IgD-negative memory B cell (primary cell): ENCODE measurements around the gene CXXC5. TPM values are rescaled to one million over a fixed set of nuclear protein-coding genes. Genes with fewer than 3 reads are reported as not detected.

Source experiments
- H3K27ac Mint-ChIP-seq, 3 donors: one replicate each; pipeline ENCODE4 v1.8.0; 2020 to 2022; ENCODE audit warnings: mild to moderate bottlenecking in 3 of 3, mixed read lengths in 3 of 3, moderate library complexity in 1 of 3
- H3K27me3 Mint-ChIP-seq: one replicate; pipeline ENCODE4 v1.8.0; 2021; ENCODE audit warnings: mixed read lengths
- H3K36me3 Mint-ChIP-seq: one replicate; pipeline ENCODE4 v1.8.0; 2020; ENCODE audit warnings: mild to moderate bottlenecking, mixed read lengths
- H3K4me1 Mint-ChIP-seq, 3 donors: one replicate each; pipeline ENCODE4 v1.8.0; 2020 to 2022; ENCODE audit warnings: mixed read lengths in 3 of 3, mild to moderate bottlenecking in 1 of 3
- H3K4me3 Mint-ChIP-seq, 4 donors: one replicate each; pipeline ENCODE4 v1.8.0; 2020 to 2022; ENCODE audit warnings: mild to moderate bottlenecking in 4 of 4, mixed read lengths in 4 of 4, moderate library complexity in 3 of 4
- H3K9me3 Mint-ChIP-seq, 3 donors: one replicate each; pipeline ENCODE4 v1.8.0; 2020 to 2021; ENCODE audit warnings: mixed read lengths in 3 of 3, mild to moderate bottlenecking in 1 of 3
- polyA plus RNA-seq: library from polyadenylated mRNA; unstranded; fragments of 300-500 nt; fragmentation: Illumina TruSeq; gene quantifications from one replicate; pipeline ENCODE4 v1.2.3, GENCODE V29; 2021

CXXC5 gene
- polyA plus RNA-seq, 1 donor from 2014 or later, result 447 TPM

GRCh38 chr5:139670369-139671095 is 22.4 kb downstream of the CXXC5 start:
- peaks cover 27 to 62% (median 49%) of the 10 kb centered on the region in 3 donors for H3K4me1 Mint-ChIP-seq
- no peaks in the 10 kb centered on the region for H3K9me3 Mint-ChIP-seq
- H3K4me3 Mint-ChIP-seq, result peak overlapping the region; percentile 77 to 98 (median 90)
- no peaks in the 10 kb centered on the region for H3K27me3 Mint-ChIP-seq
- peaks cover 1% of the 10 kb centered on the region for H3K36me3 Mint-ChIP-seq
- H3K27ac Mint-ChIP-seq, result peak overlapping the region; percentile 86 to 98 (median 94)

- peaks cover 27 to 57% (median 42%) of the 10 kb centered on the region in 3 donors for H3K4me1 Mint-ChIP-seq
- no peaks in the 10 kb centered on the region for H3K27me3 Mint-ChIP-seq
- H3K27ac Mint-ChIP-seq, result peak overlapping the region; percentile 86 to 98 (median 94)
- H3K36me3 Mint-ChIP-seq, result peaks cover 1% of the 10 kb centered on the region
- no peaks in the 10 kb centered on the region for H3K9me3 Mint-ChIP-seq
- peak overlapping the region; percentile 79 to 98 (median 90) for H3K4me3 Mint-ChIP-seq
Measured at GRCh38 chr5:139671096-139671841, 23.1 kb downstream of the CXXC5 start.

DNA sequence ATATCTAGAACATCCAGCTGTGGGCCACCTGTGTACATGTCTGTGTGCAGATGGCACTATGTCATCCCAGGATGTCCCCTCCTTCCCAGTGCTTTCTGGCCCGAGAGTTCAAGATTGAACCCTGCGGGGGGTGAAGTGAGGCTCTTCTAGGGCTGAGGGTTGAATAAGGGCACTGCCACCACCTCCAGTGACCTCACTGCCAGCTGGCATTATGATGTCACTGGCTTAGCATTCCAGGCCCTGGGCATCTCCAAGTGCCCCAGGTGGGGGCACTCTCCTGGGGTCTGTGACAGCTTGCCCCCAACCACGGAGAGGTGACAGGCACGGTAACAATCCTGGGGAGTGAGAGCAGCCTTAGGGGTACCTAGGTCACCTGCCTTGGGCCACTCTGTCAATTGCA is 27.1 kb downstream of the CXXC5 start:
- H3K27me3 Mint-ChIP-seq, result no peaks in the 10 kb centered on the region
- H3K27ac Mint-ChIP-seq, result peak overlapping the region in 2 of 3 donors; percentile 7 to 83

DNA sequence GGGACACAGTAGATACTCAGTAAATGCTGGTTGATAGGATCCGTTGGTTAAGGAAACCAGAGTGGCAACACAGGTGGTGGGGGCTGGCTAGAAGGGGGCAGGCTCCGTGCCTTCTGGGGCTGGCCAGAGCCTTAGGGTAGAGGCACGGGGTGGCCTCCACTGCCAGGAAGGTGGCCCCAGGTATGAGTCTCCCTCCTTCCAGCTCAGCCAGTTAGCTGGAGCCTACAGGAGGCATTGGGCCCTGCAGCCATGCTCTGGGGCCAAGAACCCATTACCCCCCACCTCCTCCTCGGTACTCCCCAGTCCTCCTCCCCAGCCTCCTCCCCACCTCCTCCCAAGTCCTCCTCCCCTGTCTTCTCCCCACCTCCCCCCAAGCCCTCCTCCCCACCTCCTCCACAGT is 27.7 kb downstream of the CXXC5 start:
- Mint-ChIP-seq H3K27me3 (no peaks in the 10 kb centered on the region), H3K4me1 (peaks cover 15 to 37% (median 25%) of the 10 kb centered on the region in 3 donors), H3K9me3 (no peaks in the 10 kb centered on the region), H3K4me3 (peak overlapping the region in 1 of 4 donors; percentile 55), H3K36me3 (peaks cover 1% of the 10 kb centered on the region), H3K27ac (peak overlapping the region in 2 of 3 donors; percentile 7 to 83)

More for the DNA sequence above, 27.1 kb downstream of the CXXC5 start:
- peaks cover 21 to 42% (median 30%) of the 10 kb centered on the region in 3 donors for H3K4me1 Mint-ChIP-seq
- H3K4me3 Mint-ChIP-seq, result peak overlapping the region in 1 of 4 donors; percentile 55
- H3K36me3 Mint-ChIP-seq, result peaks cover 1% of the 10 kb centered on the region
- no peaks in the 10 kb centered on the region for H3K9me3 Mint-ChIP-seq

DNA sequence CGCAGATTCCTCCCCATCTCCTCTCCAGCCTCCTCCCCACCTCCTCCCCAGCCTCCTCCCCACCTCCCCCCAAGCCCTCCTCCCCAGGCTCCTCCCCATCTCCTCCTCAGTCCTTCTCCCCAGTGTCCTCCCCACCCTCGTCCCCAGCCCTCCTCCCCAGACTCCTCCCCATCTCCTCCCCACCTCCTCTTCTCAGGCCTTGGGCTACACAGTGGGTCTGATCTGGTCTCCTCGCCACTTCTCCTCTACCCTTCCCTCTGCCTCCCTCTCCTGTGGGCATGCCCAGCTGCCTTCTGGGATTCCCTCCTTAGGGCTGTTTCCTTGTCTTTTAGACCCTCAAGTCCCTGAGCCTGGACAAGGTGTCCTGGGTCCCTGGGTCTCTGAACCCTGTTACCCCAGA is 28.3 kb downstream of the CXXC5 start:
- H3K9me3 Mint-ChIP-seq, result no peaks in the 10 kb centered on the region
- peaks cover 15 to 35% (median 25%) of the 10 kb centered on the region in 3 donors for H3K4me1 Mint-ChIP-seq
- H3K4me3 Mint-ChIP-seq, result peak overlapping the region in 2 of 4 donors; percentile 58 to 76
- no peaks in the 10 kb centered on the region for H3K27me3 Mint-ChIP-seq
- peak overlapping the region in 2 of 3 donors; percentile 78 to 94 for H3K27ac Mint-ChIP-seq
- peaks cover 1% of the 10 kb centered on the region for H3K36me3 Mint-ChIP-seq

- H3K4me3 Mint-ChIP-seq, result peak overlapping the region in 1 of 4 donors; percentile 51
- H3K4me1 Mint-ChIP-seq, result peaks cover 10 to 33% (median 20%) of the 10 kb centered on the region in 3 donors
- no peaks in the 10 kb centered on the region for H3K36me3 Mint-ChIP-seq
- H3K27ac Mint-ChIP-seq, result peak overlapping the region; percentile 78 to 94 (median 81)
- no peaks in the 10 kb centered on the region for H3K9me3 Mint-ChIP-seq
- H3K27me3 Mint-ChIP-seq, result no peaks in the 10 kb centered on the region
Measured at GRCh38 chr5:139676951-139677735, 29.0 kb downstream of the CXXC5 start.

GRCh38 chr5:139677736-139678613 is 29.8 kb downstream of the CXXC5 start:
- peak overlapping the region in 2 of 3 donors; percentile 78 to 94 for H3K27ac Mint-ChIP-seq
- peak overlapping the region in 1 of 4 donors; percentile 51 for H3K4me3 Mint-ChIP-seq
- H3K4me1 Mint-ChIP-seq, result peaks cover 11 to 30% (median 15%) of the 10 kb centered on the region in 3 donors
- no peaks in the 10 kb centered on the region for H3K9me3 Mint-ChIP-seq
- H3K36me3 Mint-ChIP-seq, result no peaks in the 10 kb centered on the region
- H3K27me3 Mint-ChIP-seq, result no peaks in the 10 kb centered on the region

DNA sequence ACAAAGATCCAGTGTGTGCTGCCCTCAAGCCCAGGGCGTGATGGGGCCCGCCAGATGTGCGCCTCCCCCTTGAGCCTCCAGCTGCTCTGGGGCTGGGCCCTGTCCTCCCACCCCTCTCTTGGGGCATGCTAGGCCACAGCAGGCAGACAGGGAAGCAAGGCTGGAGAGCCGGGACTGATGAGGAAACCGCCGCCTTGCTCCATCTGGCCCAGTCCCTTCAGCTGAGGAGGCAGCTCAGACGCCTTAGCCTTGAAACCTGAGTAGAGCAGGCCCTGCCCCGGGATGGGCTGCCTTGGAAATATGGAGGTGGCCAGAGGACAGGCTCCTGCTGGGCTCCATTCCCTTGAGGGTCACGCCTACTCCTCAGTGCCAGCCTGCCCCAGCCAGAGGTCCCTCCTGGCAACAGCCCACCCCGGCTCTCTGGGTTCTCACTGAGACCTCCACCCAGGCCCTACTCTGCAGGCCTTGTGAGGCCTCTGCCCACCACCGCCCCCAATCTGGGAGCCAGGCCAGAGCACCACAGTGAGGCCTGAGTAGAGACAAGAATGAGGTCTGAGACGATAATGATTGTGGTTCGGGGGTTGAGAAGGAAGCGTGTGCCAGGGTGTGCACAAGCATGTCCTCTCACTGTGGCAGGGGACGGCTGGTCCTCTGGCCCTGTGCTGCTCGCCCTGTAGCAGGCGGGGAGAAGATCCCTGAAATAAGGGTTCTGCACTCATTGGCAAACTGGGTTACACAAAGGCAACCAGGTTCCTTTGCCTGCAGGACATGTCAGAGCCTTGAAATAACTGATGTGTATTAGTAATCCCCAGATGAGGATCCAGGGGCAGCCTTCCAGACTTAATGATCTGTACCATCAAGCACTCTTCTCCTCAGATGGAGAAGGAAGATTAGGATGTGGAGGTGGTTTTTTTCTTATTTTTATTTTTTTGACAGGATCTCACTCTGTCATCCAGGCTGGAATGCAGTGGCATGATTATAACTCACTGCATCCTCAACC is 30.9 kb downstream of the CXXC5 start:
- H3K4me1 Mint-ChIP-seq, result peaks cover 16 to 33% (median 23%) of the 10 kb centered on the region in 3 donors
- H3K9me3 Mint-ChIP-seq, result no peaks in the 10 kb centered on the region
- no peaks in the 10 kb centered on the region for H3K36me3 Mint-ChIP-seq
- peak overlapping the region in 2 of 3 donors; percentile 31 to 55 for H3K27ac Mint-ChIP-seq
- H3K4me3 Mint-ChIP-seq, result no peak overlapping the region
- H3K27me3 Mint-ChIP-seq, result no peaks in the 10 kb centered on the region

DNA sequence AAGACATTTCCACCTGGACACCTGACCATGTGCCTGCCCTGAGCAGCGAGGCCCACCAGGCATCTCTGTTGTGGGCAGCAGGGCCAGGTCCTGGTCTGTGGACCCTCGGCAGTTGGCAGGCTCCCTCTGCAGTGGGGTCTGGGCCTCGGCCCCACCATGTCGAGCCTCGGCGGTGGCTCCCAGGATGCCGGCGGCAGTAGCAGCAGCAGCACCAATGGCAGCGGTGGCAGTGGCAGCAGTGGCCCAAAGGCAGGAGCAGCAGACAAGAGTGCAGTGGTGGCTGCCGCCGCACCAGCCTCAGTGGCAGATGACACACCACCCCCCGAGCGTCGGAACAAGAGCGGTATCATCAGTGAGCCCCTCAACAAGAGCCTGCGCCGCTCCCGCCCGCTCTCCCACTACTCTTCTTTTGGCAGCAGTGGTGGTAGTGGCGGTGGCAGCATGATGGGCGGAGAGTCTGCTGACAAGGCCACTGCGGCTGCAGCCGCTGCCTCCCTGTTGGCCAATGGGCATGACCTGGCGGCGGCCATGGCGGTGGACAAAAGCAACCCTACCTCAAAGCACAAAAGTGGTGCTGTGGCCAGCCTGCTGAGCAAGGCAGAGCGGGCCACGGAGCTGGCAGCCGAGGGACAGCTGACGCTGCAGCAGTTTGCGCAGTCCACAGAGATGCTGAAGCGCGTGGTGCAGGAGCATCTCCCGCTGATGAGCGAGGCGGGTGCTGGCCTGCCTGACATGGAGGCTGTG is 32.4 kb downstream of the CXXC5 start:
- no peaks in the 10 kb centered on the region for H3K27me3 Mint-ChIP-seq
- H3K9me3 Mint-ChIP-seq, result no peaks in the 10 kb centered on the region
- no peaks in the 10 kb centered on the region for H3K36me3 Mint-ChIP-seq
- peaks cover 11 to 28% (median 28%) of the 10 kb centered on the region in 3 donors for H3K4me1 Mint-ChIP-seq
- H3K4me3 Mint-ChIP-seq, result no peak overlapping the region
- peak overlapping the region in 2 of 3 donors; percentile 23 to 55 for H3K27ac Mint-ChIP-seq

DNA sequence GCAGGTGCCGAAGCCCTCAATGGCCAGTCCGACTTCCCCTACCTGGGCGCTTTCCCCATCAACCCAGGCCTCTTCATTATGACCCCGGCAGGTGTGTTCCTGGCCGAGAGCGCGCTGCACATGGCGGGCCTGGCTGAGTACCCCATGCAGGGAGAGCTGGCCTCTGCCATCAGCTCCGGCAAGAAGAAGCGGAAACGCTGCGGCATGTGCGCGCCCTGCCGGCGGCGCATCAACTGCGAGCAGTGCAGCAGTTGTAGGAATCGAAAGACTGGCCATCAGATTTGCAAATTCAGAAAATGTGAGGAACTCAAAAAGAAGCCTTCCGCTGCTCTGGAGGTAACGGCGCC is 32.9 kb downstream of the CXXC5 start:
- H3K9me3 Mint-ChIP-seq, result no peaks in the 10 kb centered on the region
- peak overlapping the region in 1 of 4 donors; percentile 39 for H3K4me3 Mint-ChIP-seq
- H3K27ac Mint-ChIP-seq, result no peak overlapping the region
- peaks cover 16 to 34% (median 32%) of the 10 kb centered on the region in 3 donors for H3K4me1 Mint-ChIP-seq
- H3K27me3 Mint-ChIP-seq, result no peaks in the 10 kb centered on the region
- no peaks in the 10 kb centered on the region for H3K36me3 Mint-ChIP-seq

GRCh38 chr5:139681466-139681865 is 33.3 kb downstream of the CXXC5 start:
- Mint-ChIP-seq H3K27me3 (no peaks in the 10 kb centered on the region), H3K4me1 (peaks cover 19 to 38% (median 35%) of the 10 kb centered on the region in 3 donors), H3K4me3 (no peak overlapping the region), H3K36me3 (no peaks in the 10 kb centered on the region), H3K9me3 (no peaks in the 10 kb centered on the region), H3K27ac (no peak overlapping the region)
